ENCODE measurements around the gene PDE11A. TPM values are rescaled to one million over a fixed set of nuclear protein-coding genes. Genes with fewer than 3 reads are reported as not detected.

The PDE11A gene
- total RNA-seq, 2 experiments from 2014 or later: not detected

GRCh38 chr2:177616066-177616465, 456.5 kb downstream of the PDE11A start:
- Histone ChIP-seq H3K4me3 (ENCODE audit: low read length) (no peak overlapping the region), H3K36me3 (ENCODE audit: insufficient read depth, low read length) (no peaks in the 10 kb centered on the region), H3K27me3 (ENCODE audit: control insufficient read depth in 1 of 2, insufficient read depth in 2 of 2, low read length in 2 of 2) (peaks cover 0 to 2% of the 10 kb centered on the region in 2 experiments), H3K27ac (ENCODE audit: low read depth in 1 of 2, low read length in 2 of 2) (no peak overlapping the region), H3K9me3 (ENCODE audit: control insufficient read depth in 1 of 2, insufficient read depth in 1 of 2, low read length in 2 of 2) (peaks cover 0 to 5% of the 10 kb centered on the region in 2 experiments), H3K4me1 (ENCODE audit: insufficient read depth, low read length) (peaks cover 14% of the 10 kb centered on the region)
- Mint-ChIP-seq H3K27me3 (peaks cover 23% of the 10 kb centered on the region), H3K27ac (peak overlapping the region; percentile 24), H3K36me3 (ENCODE audit: low read depth) (peaks cover 8% of the 10 kb centered on the region), H3K4me1 (ENCODE audit: low read depth) (peaks cover 8% of the 10 kb centered on the region), H3K9me3 (peaks cover 5% of the 10 kb centered on the region), H3K4me3 (peak overlapping the region; percentile 59)
- POLR2A ChIA-PET: no interaction called here
- no peak for ATAC-seq (ENCODE audit: poor library complexity)
- CTCF ChIA-PET: no interaction called here
- intact Hi-C loops (cut with DNase I, micrococcal nuclease): loop anchor here in 1 of 2 experiments (5.0 kb wide), 3 partner anchors 454 to 1609 kb away; partner anchors contain the start of gene RBM45
- TF ChIP-seq CTCF (IDR thresholded peaks at IDR 0.05): no peak
- DNase-seq: no peak

GRCh38 chr2:177612659-177613058, 459.9 kb downstream of the PDE11A start:
- no peak for TF ChIP-seq CTCF (IDR thresholded peaks at IDR 0.05)
- Mint-ChIP-seq H3K27ac (no peak overlapping the region), H3K36me3 (ENCODE audit: low read depth) (no peaks in the 10 kb centered on the region), H3K4me3 (no peak overlapping the region), H3K27me3 (peaks cover 30% of the 10 kb centered on the region), H3K4me1 (ENCODE audit: low read depth) (no peaks in the 10 kb centered on the region), H3K9me3 (peaks cover 5% of the 10 kb centered on the region)
- intact Hi-C loops (cut with DNase I, micrococcal nuclease): no loop called here
- DNase-seq (no peak), ATAC-seq (ENCODE audit: poor library complexity) (no peak)
- H3K36me3 ChIP-seq (ENCODE audit: insufficient read depth, low read length): no peaks in the 10 kb centered on the region
- H3K27me3 ChIP-seq (ENCODE audit: control insufficient read depth in 1 of 2, insufficient read depth in 2 of 2, low read length in 2 of 2): peaks cover 2% of the 10 kb centered on the region in 2 experiments
- POLR2A ChIA-PET: no interaction called here
- H3K27ac ChIP-seq (ENCODE audit: low read depth in 1 of 2, low read length in 2 of 2): no peak overlapping the region
- CTCF ChIA-PET: interaction anchor here (0.9 kb wide), 1 partner anchor 17 kb away, joined by 3 read pairs; no protein-coding TSS in a partner anchor
- no peaks in the 10 kb centered on the region for H3K9me3 ChIP-seq (ENCODE audit: control insufficient read depth in 1 of 2, insufficient read depth in 1 of 2, low read length in 2 of 2)
- peaks cover under 1% of the 10 kb centered on the region for H3K4me1 ChIP-seq (ENCODE audit: insufficient read depth, low read length)
- no peak overlapping the region for H3K4me3 ChIP-seq (ENCODE audit: low read length)

GRCh38 chr2:177611310-177611886, 461.2 kb downstream of the PDE11A start:
- H3K9me3 Mint-ChIP-seq: peaks cover 2% of the 10 kb centered on the region

More at GRCh38 chr2:177611310-177611886, 461.2 kb downstream of the PDE11A start:
- no peaks in the 10 kb centered on the region for H3K4me1 Mint-ChIP-seq (ENCODE audit: low read depth)
- no peak for TF ChIP-seq CTCF (IDR thresholded peaks at IDR 0.05)
- CTCF ChIA-PET: no interaction called here
- no peak overlapping the region for H3K4me3 Mint-ChIP-seq
- no peaks in the 10 kb centered on the region for H3K36me3 Mint-ChIP-seq (ENCODE audit: low read depth)
- no peak for DNase-seq
- H3K27ac Mint-ChIP-seq: no peak overlapping the region
- H3K27me3 Mint-ChIP-seq: peaks cover 29% of the 10 kb centered on the region
- Histone ChIP-seq H3K9me3 (ENCODE audit: control insufficient read depth in 1 of 2, insufficient read depth in 1 of 2, low read length in 2 of 2) (no peaks in the 10 kb centered on the region), H3K27me3 (ENCODE audit: control insufficient read depth in 1 of 2, insufficient read depth in 2 of 2, low read length in 2 of 2) (peaks cover 2% of the 10 kb centered on the region in 2 experiments), H3K4me3 (ENCODE audit: low read length) (no peak overlapping the region), H3K36me3 (ENCODE audit: insufficient read depth, low read length) (no peaks in the 10 kb centered on the region), H3K4me1 (ENCODE audit: insufficient read depth, low read length) (no peaks in the 10 kb centered on the region), H3K27ac (ENCODE audit: low read depth in 1 of 2, low read length in 2 of 2) (no peak overlapping the region)
- POLR2A ChIA-PET: no interaction called here
- intact Hi-C loops (cut with DNase I, micrococcal nuclease): no loop called here
- no peak for ATAC-seq (ENCODE audit: poor library complexity)
